Left kidney (tissue), 2 donors: Measurements from ENCODE around the gene MMS19. TPM values are rescaled to one million over a fixed set of nuclear protein-coding genes. Genes with fewer than 3 reads are reported as not detected.

ENCODE experiments used
- DNase-seq: peaks from one replicate; pipeline ENCODE4 v3.0.0-alpha.2; 2013
- polyA plus RNA-seq: library from polyadenylated mRNA; unstranded; fragments of 120-200 nt; gene quantifications from one replicate; pipeline ENCODE4 v1.2.1, GENCODE V29; 2013; ENCODE audit not compliant: insufficient read length

The MMS19 gene
- polyA plus RNA-seq, 1 donor, result 105 TPM

DNA sequence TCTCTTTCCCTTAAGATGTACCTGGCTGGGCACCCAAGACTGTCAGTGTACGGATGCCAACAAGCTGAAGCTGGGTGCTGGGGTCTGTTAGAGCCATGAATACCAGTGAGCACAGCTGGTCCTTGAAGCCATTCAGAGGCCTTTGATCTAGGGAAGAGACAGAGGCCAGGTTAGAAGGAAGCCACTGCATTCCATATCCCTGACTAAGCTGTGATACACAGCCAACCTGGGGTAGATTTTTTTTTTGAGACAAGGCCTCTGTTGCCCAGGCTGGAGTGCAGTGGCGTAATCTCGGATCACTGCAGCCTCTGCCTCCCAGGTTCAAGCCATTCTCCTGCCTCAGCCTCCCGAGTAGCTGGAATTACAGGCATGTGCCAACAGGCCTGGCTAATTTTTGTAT, 31.5 kb downstream of the MMS19 start:
- DNase-seq, result no peak

DNA sequence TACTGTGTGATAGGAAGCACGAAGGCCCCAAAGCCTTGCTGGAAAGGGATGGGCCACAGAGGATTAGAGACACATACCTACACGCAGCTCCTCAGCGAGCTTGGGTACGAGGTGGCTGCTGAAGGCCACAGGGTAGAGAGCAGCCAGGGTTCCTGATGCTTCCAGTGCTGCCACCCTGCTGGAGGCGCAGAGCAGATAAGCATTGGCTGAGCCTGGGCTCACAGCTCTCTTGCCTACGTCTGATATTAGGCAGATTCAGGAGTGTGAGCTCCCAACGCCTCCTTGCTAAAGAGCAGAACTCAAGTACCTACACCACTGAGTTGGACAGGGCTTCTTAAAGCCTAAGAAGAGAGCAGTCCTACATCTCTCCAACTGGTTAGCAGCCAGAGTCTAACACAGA, 32.2 kb downstream of the MMS19 start:
- DNase-seq, result no peak

DNA sequence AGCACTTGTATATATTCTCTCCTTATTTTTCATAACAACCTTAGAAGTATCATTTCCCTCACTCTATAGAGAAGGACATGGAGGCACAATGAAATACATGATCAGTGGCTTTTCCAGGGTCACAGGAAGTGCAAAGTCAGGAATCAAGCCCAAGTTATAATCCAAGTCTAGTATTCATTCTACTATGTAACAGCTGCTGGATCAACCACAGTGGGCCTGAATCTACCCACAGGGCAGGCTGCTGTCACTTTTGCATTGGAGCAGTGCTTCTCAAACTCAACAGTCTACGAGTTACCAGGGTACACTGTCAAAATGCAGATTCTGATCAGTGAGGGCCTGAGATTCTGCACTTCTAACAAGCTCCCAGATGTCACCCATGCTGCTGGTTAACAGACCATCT, 34.0 kb downstream of the MMS19 start:
- DNase-seq, result no peak

DNA sequence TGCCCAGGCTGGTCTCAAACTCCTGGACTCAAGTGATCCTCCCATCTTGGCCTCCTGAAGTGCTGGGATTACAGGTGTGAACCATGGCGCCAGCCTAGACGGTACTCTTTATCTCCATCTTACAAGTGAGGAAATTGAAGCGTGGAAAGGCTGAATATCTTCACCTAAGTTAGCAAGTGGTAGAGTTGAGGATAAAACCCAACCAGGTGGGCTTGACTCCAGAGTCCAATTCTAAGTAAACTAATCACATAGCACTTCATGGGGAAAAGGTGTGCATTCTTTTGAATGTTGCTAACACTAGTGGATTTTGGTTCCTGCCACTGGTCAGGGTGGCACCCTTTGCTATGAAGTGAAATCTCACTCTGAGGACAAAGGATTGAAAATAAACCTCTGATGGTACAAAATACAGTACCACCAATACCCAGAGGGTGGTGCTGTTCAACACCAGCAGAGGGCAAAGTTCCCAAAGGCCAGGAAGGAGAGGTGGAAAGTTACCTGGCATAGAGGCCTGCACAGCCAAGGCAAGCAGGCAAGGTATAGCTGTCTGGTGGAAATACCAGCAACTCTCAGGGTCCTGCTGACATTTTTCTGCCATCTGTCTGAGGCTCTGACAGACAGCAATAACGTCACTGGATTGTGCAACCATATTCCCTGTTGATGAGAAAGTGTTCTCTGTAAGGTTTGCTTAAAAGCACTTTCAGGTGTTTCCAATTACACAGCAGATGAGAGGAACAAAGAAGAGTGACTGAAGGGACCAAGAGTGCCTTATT, 34.7 kb downstream of the MMS19 start:
- peak; percentile 49 for DNase-seq

DNA sequence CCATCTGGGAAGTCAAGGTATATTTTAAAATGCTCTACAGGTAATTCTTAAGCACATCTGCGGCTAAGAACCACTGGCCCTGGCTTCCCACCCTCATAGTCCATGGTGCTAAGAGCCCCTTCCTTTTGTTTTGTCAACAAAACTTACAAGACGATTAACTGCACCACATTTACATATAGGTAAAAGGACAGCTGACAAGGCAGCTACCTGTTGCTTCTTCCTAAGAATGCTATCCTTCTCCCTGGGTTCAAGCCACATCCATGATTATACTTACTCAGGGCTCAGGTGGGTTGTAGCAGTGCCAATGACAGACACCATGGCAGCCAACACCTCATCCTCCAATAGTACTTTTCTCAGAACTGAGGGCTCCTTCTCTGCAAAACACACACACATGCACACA, 35.9 kb downstream of the MMS19 start:
- DNase-seq, result no peak

DNA sequence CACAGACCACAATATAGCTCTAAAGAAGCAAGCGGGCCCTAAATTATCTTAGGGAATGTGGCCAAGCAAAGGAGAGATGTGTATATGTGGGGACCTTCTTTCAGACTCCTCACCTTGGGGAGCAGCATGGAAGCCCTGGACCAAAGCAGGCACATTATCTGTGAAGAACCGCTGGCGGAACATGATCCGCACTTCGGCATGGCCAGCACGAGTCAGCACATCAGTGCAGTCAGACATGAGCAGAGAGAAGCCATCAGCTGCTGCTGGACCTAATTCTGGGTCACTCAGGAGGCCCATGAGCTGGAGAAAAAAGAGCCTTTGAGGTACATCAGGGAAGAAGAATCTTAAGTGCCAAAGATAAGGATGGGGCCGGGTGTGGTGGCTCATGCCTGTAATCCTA, 38.3 kb downstream of the MMS19 start:
- no peak for DNase-seq

DNA sequence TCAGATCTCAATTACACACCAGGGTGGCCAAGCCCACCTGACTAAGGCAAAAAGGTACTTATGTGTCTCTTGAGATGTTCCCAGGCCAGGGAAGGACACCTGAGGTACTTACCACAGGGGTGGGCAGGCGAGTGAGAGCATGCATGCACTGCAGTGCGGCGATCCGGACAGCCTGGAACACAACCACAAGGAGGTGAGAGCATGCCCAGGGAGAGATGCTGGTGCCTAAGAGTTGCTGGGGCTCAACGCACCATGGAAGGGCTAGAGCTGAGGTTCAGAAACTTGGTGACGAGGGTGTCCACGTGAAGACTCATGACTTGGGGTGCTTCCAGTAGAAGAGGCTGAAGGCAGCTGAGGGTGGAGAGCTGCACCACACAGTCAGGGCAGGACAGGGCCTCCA, 39.1 kb downstream of the MMS19 start:
- DNase-seq, result no peak

DNA sequence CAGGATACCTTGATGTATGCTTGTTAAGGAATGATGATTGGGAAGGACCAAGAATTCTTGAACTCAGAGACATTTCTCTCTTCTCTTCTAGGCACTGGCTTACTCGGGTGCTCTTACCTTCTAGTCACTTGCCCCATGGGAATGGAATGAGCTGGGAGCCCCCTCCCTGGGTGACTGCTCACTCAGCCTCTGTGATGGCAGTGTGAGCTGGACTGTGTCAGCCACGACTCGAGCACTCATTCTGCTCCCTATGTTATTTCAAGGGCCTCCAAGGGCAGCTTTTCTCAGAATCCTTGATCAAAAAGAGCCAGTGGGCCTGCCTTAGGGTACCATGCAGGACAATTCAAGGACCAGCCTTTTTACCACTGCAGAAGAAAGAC, 41.5 kb downstream of the MMS19 start:
- DNase-seq, result no peak

DNA sequence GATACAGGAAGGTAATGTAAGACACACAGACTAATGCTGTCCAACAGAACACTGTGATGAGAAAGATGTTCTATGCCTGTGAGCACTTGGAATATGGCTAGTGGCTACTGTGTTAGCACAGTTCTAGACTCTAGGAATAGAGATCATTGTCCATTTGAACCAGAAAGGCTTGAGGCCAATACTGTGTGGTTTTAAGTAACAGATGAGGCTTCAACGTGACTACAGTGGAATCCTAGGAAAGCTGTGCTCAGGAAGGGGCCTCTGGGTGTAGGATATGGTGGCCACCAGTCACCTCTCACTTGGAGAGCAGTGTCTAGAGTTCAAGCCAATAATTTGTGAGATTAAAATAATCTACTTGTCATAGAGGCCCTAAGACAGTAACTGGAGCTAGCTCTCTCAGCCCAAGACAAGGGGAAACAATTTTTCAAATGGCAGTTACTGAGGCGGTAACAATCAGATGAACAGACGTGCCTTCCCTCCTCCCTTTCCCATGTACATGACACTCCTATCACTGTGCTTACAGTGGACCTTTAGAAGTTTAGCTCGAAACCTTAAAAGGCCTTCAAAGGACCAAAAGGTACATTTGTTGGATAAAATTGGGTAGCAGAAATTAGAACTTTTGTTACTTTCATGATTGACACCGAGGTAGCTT, 42.1 kb downstream of the MMS19 start:
- DNase-seq, result no peak

DNA sequence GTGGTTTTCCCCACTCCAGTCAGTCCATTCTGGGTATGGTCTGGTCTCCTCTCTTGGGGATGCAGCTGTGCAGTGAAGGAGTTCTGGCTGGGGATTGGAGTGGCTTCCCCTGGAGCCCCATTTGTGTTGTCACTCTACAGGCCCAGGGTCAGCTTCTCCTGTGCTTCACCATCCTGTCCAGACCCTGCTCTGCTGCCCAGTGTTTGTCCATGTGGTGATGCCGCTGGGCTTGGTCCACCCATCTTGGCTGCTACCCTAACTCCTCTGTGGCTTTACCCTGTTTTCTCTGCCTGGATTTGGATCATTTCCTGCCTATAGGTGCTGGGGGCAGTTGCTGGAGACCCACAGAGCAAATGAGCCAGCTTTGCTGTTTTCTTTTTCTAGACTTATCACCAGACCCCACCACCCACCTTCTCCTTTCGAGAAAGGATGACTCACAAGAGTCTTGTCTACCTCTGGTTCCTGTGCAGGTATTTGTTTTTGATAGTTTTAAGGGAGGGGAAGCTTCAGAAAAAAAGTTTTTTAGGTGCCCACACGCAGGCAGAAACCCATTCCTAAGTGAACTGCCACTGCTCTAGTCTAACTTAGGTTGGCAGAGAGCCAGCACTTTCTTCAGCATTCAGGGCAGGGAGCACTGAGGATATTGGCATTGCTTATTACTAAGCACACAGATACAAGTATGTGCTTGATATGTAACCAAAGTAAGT, 43.7 kb downstream of the MMS19 start:
- no peak for DNase-seq

DNA sequence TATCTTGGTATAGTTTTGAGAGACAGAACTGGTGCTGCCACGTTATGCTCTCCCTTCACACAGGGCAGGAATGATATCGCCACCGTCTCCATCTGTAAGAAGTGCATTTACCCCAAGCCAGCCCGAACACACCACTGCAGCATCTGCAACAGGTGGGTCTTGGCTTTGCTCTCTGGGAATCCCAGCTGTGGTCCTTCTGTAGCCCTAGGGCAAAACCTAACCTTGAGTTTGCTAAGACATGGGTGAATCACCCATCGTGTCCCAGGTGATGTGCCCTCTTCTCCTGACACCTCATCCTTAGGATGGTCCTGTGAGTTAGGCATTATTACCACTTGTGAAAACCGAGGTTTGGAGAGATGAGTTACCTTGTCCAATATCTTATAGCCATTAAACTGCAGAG, 45.9 kb downstream of the MMS19 start:
- no peak for DNase-seq

DNA sequence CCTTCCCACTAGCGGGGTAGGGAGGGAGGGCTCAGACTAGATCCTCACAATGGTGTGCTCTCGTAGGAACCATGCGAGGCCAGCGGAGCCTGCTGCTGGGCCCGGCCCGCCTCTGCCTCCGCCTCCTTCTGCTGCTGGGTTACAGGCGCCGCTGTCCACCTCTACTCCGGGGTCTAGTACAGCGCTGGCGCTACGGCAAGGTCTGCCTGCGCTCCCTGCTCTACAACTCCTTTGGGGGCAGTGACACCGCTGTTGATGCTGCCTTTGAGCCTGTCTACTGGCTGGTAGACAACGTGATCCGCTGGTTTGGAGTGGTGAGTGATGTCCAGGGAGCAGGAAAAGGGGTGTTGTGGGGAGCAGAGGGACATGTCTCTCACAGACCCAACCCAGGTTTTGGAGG, 46.6 kb downstream of the MMS19 start:
- no peak for DNase-seq

DNA sequence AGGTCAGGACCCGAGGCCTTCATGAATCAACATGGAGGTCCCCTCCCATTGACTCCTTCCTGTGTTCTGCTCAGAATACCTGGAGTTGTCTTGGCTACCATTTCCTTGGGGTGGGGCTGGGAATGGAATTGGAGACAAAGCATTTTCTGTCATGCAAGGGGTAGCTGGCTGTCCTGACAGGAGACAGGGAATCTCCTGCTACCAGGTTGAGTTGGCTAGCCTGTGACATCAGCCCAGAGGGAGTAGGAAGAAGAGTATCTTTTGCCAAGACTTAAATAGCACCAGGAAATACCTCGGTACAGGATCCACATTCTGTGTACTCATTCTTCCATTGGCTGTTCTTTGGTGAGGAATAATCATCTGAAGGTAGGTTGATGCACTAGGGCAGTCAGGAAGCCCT, 47.4 kb downstream of the MMS19 start:
- DNase-seq, result no peak

DNA sequence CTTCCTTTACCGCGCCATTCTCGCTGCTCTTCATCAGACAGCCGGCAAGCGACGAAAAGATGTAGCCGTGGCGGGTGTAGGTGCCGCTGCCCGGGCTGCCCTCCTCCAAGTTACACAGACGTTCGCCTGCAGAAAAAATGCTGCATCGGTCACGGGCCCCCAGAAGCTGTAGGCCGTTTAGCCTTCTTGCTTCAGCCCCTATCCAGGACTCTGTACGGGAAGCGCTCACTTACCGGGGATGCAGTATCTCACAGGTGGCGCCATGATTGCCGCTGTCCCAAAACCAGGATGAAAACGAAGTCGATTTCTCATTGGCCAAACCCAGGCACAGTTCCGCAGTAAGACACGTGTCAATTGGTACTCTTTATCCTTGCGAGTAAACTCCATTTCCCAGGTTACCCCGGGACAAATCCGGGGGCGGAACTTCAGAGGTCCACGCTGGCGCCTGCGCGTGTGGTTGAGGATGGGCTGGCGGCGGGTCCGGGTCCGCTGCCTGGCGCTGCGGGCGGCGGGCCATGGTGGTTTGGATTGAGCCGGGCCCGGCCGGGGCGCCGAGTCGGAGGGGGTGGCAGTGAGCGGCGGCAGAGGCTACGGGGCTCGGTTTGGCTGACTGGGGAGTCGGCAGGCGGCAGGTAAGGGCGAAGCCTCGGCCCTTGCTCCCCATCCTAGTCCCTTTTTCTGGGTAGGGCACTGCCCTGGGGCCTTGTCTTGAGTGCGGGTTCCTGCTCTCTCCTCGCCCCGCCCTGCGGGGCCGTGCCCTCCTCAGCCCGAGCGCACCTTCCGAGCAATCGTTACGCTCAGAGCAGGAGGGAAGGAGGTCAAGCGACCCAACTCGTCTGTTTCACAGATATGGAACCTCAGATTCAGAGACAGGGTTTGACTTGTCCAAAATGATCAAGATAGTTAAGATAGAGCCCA, 52.2 kb downstream of the MMS19 start, which contains the start of the genes EXOSC1 and ZDHHC16:
TSS of gene EXOSC1 (minus strand) at position 285 of the 918 bp plus-strand sequence. CDS start at position 264, 21 bp downstream.
TSS of gene ZDHHC16 (plus strand) at position 454 of the 918 bp plus-strand sequence. CDS start 5,501 bp downstream, outside the sequence.
- DNase-seq, result peak; percentile 94

DNA sequence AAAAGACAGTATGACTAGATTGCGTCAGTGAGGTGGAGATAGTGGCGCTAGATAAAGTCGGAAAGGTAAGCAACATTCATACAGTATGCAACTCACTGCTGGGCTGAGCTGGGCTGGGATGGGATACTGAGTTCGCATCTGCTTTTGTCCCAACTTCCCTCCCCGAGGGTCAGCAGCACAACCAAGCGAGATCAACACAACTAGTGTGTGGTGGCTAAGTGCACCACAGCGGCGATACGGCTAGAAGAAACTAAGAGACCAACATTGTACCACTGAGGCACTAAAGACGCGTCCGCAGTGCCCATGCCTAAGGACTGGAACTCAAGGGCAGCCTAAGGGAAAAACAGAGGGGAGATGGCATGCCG, 52.9 kb downstream of the MMS19 start:
- DNase-seq, result no peak

DNA sequence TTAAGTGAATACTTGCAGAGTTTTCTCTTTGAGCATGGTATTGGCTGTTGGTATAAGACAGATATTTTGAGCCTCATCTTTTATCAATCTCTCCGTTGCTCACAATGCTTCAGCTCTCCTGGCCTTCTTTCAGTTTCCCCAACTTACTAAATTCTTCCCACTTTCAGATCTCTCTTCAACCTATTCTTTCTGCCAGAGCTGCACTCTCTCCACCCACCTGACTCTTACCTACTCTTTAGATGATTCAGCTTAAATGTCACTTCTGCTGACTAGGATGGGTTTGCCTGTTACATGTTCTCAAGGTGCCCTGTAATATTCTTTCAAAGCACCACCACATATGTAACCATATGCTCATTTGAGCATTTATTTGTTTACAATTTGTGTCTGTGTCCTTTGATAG, 54.0 kb downstream of the MMS19 start:
- DNase-seq, result no peak

DNA sequence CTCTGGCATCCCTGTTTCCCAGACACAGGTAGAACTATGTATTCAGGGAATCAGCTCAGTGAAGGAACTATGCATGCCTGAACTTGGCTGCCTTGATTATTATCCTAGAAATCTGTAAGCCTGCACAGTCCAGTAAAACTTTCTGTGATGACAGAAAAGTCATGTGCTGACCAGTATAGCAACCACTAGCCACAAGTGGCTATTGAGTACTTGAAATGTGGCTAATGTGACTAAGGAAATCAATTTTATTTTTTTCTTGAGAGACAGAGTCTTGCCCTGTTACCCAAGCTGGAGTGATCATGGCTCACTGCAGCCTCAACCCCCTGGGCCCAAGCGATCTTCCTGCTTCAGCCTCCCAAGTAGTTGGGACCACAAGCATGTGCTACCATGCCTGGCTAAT, 55.9 kb downstream of the MMS19 start:
- DNase-seq, result no peak

DNA sequence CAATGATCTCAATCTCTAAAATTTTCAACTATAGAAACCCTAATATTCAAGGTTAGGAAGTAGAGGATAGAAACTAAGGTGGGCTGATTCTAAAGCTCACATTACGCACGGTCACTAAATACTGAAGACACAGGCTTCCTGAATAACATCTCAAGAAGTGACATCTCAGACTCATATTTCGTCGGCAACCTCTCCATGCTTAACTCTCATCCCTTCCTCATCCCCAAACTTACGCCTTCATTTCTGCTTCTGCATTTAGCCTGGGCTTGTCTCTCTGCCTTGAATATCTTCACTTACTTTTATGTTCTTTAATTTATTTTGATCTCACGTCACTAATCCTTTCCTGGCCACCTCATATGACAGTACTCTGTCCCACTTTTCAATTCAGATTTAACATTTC, 63.0 kb downstream of the MMS19 start:
- no peak for DNase-seq

DNA sequence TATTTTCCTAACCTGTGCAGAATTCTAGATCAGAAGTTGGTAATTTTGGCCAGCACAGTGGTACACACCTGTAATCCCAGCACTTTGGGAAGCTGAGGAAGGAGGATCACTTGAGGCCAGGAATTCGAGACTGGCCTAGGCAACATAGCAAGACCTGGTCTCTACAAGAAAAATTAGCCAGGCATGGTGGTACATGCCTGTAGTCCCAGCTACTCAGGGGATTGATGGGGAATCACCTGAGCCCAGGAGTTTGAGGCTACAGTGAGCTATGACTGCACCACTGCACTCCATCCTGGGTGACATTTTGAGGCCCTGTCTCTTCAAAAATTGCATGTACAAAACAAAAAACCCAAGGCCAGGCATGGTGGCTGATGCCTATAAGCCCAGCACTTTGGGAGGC, 63.7 kb downstream of the MMS19 start:
- no peak for DNase-seq

DNA sequence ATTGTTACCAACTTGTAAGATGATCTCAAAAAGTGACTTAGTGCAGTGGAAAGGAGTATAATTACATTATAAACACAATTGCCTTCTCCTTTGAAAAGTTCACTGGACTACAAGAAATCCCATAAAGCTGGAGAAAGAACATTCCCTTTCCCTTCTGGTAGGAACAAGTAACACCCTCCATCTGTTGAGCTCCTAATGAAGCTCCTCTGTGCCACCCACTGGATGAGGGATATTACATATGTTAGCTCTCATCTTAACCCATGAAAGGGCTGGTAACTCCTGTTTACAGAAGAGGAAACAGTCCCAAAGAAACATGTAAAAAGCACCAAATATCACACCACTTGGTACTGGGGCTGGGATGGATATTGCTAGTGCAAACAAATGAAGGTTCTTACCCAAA, 64.2 kb downstream of the MMS19 start:
- DNase-seq, result no peak

DNA sequence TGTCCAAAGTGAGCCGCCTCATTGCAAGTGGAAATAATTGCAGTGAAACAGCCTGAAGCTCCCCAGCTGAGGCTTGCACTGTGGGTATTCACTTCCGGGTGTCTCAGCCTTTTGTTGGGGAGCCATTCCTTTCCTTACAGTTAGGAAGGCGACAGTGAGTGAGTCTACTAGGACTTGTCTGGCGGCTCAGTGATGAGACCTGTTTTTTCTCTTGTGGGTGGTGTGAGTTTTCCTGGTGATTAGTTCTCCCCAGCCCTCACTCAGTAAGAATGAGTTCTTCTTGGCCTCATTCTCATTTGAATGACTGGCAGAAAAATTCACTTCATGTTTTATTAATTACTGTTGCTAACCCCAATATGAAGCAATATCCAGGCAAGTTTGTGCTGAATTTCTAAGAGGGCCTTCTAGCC, 69.6 kb downstream of the MMS19 start:
- no peak for DNase-seq

DNA sequence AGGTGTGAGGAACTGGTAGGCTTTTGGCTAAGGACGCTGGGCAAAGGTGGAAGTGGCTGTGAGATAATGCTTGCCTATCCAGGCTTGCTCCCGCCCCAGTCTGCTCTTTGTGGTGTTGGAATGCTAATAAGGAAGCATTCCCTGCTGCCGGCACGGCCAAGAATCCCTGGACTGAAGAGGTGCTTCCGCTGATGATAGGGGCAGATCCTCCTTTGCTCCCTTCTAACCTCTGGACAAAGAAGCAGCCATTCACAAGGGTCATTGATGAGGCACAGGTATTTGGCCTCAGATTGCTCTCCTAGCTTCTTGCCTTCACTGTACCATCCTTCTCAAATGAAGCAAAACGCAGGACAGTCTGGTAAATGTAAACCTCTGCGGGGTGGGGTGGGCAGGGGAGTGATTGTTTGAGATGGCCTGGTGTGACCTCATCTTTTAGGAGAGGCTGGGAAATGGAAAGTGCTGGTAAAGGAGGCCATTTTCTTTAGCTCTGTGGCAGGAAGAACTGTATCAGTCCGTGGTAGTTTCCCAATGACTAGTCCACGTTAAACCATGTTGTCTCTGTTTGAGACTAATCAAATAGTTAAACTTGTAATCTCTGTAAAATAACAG, 70.5 kb downstream of the MMS19 start:
- DNase-seq, result no peak
